Measurements from ENCODE around the gene SLC1A2.

Gene SLC1A2

GRCh38 chr11:35321111-35321510, 98.2 kb downstream of the SLC1A2 start:
- no peak for TF ChIP-seq CTCF (IDR thresholded peaks at IDR 0.05)

GRCh38 chr11:35318977-35319925, 100.1 kb downstream of the SLC1A2 start:
- no peak for TF ChIP-seq CTCF (IDR thresholded peaks at IDR 0.05)

- no peak for TF ChIP-seq CTCF (IDR thresholded peaks at IDR 0.05)
Measured at GRCh38 chr11:35318309-35318708, 101.0 kb downstream of the SLC1A2 start.

- TF ChIP-seq CTCF (IDR thresholded peaks at IDR 0.05) = no peak
Measured at GRCh38 chr11:35317253-35317652, 102.1 kb downstream of the SLC1A2 start.

- TF ChIP-seq CTCF (IDR thresholded peaks at IDR 0.05) = no peak
Measured at GRCh38 chr11:35316161-35316560, 103.2 kb downstream of the SLC1A2 start.

GRCh38 chr11:35313760-35314153, 105.6 kb downstream of the SLC1A2 start:
- TF ChIP-seq CTCF (IDR thresholded peaks at IDR 0.05) = no peak

GRCh38 chr11:35313066-35313759, 106.1 kb downstream of the SLC1A2 start:
- TF ChIP-seq CTCF (IDR thresholded peaks at IDR 0.05) = no peak

All from LNCAP (cell line).